ENCODE measurements around the gene AKIRIN1.
"Not testable (repeated sequence)": the region's sequence is repeated elsewhere in the genome, so short reads cannot be mapped to it uniquely, and the experiment has no call there.

Gene AKIRIN1

GRCh38 chr1:38997901-38998190, 6.8 kb downstream of the AKIRIN1 start:
- H3K4me3 ChIP-seq (replicated peaks; ENCODE audit: low read depth, low read length), result no peak overlapping the region
- TF ChIP-seq CTCF (IDR thresholded peaks at IDR 0.05; ENCODE audit: low read depth, low read length, missing control alignments), result no peak
- DNase-seq (ENCODE audit: extremely low read depth, low read depth), result no peak

GRCh38 chr1:39001516-39002421, 10.7 kb downstream of the AKIRIN1 start:
- DNase-seq (ENCODE audit: extremely low read depth, low read depth), result no peak
- TF ChIP-seq CTCF (IDR thresholded peaks at IDR 0.05; ENCODE audit: low read depth, low read length, missing control alignments), result no peak

GRCh38 chr1:39003281-39003680, 12.2 kb downstream of the AKIRIN1 start:
- TF ChIP-seq CTCF (IDR thresholded peaks at IDR 0.05; ENCODE audit: low read depth, low read length, missing control alignments), result no peak
- no peak for DNase-seq (ENCODE audit: extremely low read depth, low read depth)
- no peak overlapping the region for H3K4me3 ChIP-seq (replicated peaks; ENCODE audit: low read depth, low read length)

More at GRCh38 chr1:39001516-39002421, 10.7 kb downstream of the AKIRIN1 start:
- no peak overlapping the region for H3K4me3 ChIP-seq (replicated peaks; ENCODE audit: low read depth, low read length)

- TF ChIP-seq CTCF (IDR thresholded peaks at IDR 0.05; ENCODE audit: low read depth, low read length, missing control alignments), result no peak
- DNase-seq (ENCODE audit: extremely low read depth, low read depth), result no peak
- no peak overlapping the region for H3K4me3 ChIP-seq (replicated peaks; ENCODE audit: low read depth, low read length)
Observed at GRCh38 chr1:39003794-39004193, 12.7 kb downstream of the AKIRIN1 start.

GRCh38 chr1:39006287-39006686, 15.2 kb downstream of the AKIRIN1 start:
- no peak for DNase-seq (ENCODE audit: extremely low read depth, low read depth)
- TF ChIP-seq CTCF (IDR thresholded peaks at IDR 0.05; ENCODE audit: low read depth, low read length, missing control alignments), result no peak
- H3K4me3 ChIP-seq (replicated peaks; ENCODE audit: low read depth, low read length), result no peak overlapping the region

GRCh38 chr1:39006726-39007645, 15.9 kb downstream of the AKIRIN1 start:
- H3K4me3 ChIP-seq (replicated peaks; ENCODE audit: low read depth, low read length), result no peak overlapping the region
- no peak for DNase-seq (ENCODE audit: extremely low read depth, low read depth)

GRCh38 chr1:39014956-39015355, 23.9 kb downstream of the AKIRIN1 start:
- not testable (repeated sequence) for DNase-seq (ENCODE audit: extremely low read depth, low read depth); H3K4me3 ChIP-seq (replicated peaks; ENCODE audit: low read depth, low read length)

More at GRCh38 chr1:39006726-39007645, 15.9 kb downstream of the AKIRIN1 start:
- no peak for TF ChIP-seq CTCF (IDR thresholded peaks at IDR 0.05; ENCODE audit: low read depth, low read length, missing control alignments)
